Stimulated activated naive CD4-positive, alpha-beta T cell treated with Interleukin-2 at 50 U/mL for 16 hours (primary cell): Measurements from ENCODE around the gene ACAD8.
"Not testable (repeated sequence)": the region's sequence is repeated elsewhere in the genome, so short reads cannot be mapped to it uniquely, and the experiment has no call there.

Experiments used
- DNase-seq: peaks from one replicate; lab custom pipeline; 2025; lab: John Stamatoyannopoulos, UW

Gene ACAD8

GRCh38 chr11:134240592-134240991 is 12.8 kb upstream of the ACAD8 start:
- DNase-seq = no peak

- no peak for DNase-seq
Measured at GRCh38 chr11:134242376-134242775, 11.0 kb upstream of the ACAD8 start.

DNA sequence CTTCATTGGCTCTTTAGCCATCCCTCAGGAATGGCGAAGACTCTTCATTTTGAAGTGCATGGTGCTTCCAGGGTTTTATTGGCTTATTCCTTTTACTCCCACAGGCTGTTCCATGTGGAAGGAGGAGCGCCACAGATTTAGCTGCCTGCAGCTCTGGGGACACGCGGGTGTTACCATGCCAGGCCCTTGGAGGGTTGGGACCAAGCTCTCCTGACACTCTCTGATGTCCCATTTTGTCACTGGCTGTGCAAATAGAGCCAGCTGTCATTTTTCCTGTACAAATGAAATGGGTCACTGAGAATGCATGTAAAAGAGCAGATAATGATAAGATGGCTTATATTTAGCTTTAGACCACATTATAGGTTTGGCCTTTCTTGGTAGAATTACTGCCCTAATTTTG is 9.5 kb upstream of the ACAD8 start:
- no peak for DNase-seq

- no peak for DNase-seq
Measured at GRCh38 chr11:134244593-134244992, 8.8 kb upstream of the ACAD8 start.

- DNase-seq = no peak
Measured at GRCh38 chr11:134245434-134245833, 7.9 kb upstream of the ACAD8 start.

- no peak for DNase-seq
Measured at GRCh38 chr11:134246100-134246499, 7.3 kb upstream of the ACAD8 start.

- no peak for DNase-seq
Measured at GRCh38 chr11:134246678-134247077, 6.7 kb upstream of the ACAD8 start.

- DNase-seq = no peak
Measured at GRCh38 chr11:134248910-134249480, 4.4 kb upstream of the ACAD8 start.

DNA sequence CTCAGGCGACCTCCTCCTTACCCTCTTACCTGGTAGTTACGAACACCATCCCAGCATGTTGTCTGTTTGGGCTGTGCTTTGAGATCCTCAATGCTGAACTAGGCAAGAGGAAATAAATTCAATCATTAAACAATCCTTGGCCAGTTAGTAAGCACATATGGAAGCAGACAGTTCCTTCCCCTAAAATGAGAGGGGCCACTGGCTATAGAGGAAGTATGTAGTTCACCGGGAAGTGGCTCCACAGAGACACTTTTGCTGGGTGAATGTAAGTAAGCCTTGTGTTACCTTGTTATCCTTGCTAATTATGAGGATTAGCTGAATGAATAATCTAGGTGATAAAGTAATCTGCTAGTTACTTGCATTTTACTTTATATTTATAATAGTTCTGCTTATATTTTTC is 3.1 kb upstream of the ACAD8 start:
- no peak for DNase-seq

DNA sequence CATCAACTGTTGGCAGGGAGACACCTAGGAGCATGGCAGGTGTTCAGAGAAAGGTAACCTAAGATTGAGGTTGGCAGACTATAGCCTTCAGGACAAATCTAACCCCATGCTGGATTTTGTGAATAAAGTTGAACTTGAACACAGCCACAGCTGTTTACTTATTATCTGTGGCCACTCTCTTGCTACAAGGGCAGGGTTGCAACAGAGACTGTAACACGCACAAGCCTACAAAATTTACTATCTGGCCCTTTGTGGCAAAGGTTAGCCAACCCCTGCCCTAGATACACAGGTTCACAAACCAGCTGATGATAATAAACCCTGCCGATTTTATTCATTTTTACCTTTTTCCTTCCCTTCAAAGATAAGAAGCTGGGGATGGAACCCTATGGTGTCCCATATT is 2.7 kb upstream of the ACAD8 start:
- no peak for DNase-seq

DNA sequence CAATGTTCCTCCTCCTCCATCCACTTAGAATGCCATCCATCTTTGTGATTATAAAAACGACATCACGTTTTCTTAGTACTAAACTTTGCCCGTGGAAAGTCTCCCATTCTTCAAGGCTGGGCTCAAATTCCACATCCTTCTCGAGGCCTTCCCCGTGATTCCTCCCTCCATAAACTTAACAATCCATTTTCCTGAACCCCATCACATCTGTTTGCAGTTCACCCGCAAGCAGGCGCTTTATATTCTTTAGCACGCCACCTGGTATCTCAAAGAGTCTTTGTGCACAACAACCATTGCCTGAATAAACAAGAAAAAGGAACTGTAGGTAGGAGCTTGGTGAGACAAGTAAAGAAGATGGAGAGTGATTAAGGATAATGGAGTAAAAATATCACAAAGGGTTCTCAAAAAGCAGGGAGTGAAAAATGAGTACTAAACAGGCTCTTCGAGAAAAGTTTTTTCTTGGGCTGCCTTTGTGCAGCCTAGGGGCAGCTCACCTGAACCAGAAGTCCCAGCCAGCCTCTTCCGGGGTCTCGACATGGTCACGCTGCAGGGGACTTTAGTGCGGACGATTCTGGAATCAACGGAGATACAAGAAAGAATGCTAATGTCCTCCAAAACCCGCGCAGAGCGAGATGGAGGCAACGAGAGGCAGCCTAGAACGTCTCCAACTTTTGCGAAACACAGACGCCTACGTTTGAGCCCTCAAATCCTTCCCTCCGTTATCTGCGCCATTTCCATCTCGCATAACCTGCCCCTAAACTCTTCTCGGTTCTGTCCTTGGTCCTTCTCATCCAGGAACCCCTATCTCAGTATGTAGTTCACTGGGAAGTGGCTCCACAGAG is 801 bp upstream of the ACAD8 start:
- no peak for DNase-seq

DNA sequence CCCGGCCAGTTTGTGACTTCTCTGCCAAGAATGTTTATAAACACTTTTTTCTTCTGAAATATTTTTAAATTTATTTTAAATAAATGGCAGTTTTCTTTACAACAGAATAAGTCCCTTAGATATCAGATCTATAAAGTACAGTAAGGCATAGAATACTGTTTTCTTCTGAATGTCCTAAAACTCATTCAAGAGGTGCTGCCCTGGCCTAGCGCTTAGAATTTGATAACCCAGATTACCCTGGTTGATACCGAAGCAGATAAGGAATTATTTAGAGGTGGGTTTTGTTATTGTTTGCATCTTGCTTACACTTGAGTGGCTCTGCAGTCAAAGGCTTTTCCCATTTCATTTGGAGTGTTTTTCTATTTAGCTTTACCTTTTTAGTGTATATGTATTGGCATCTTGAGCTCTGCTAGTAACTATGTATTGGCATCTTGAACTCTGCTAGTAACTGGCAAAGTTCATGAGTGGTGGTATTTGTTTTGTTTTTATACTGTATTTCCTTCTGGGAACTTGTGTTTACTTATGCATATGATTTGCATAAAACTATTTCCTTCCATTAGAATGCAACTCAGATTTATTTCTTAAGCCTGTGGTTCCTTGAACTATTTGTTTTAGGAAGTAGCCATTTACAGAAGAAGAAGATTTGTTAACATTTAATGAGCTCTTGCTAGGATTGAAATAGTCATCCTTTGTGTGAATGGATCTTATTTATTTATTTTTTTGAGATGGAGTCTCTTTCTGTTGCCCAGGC is 1.2 kb downstream of the ACAD8 start:
- DNase-seq = no peak

GRCh38 chr11:134255184-134255561 is 1.8 kb downstream of the ACAD8 start:
- not testable (repeated sequence) for DNase-seq

DNA sequence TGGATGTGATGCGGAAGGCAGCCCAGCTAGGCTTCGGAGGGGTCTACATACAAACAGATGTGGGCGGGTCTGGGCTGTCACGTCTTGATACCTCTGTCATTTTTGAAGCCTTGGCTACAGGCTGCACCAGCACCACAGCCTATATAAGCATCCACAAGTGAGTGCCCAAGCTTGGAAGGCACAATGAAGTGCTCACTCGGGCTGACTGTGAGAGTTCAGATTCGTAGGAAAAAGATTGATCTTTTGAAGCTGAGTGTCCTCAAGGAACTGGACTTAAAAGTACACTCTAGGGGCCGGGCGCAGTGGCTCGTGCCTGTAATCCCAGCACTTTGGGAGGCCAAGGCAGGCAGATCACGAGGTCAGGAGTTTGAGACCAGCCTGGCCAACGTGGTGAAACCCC is 3.7 kb downstream of the ACAD8 start:
- DNase-seq = no peak

DNA sequence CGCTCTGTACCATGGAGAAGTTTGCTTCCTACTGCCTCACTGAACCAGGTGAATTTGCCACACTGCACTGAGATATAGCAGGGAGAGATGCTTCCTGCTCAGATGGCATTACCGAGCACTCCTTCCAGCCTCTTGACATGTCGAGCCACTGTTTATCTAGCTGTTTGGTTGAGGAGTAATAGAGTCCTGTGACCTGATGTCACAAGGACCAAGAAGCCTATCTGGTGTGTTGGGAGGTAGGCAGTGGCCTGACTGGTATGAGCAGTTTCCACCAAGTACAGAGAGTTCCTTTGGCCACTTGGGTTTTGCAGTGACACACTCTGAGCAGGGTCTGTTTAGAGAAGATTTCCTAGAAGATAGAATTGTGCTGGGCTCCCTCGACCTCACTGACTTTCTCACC is 5.2 kb downstream of the ACAD8 start:
- DNase-seq = no peak

GRCh38 chr11:134260503-134260902 is 7.1 kb downstream of the ACAD8 start:
- no peak for DNase-seq

DNA sequence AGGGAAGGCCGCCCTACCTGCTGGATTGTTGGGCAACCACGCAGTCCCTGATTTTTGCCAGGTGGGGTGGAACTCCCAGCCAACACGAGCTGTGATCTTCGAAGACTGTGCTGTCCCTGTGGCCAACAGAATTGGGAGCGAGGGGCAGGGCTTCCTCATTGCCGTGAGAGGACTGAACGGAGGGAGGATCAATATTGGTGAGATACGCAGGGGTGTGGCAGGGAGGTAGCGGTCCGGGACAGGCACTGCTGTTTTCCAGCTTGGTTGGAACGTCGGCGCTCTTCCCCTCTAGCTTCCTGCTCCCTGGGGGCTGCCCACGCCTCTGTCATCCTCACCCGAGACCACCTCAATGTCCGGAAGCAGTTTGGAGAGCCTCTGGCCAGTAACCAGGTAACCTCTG is 7.6 kb downstream of the ACAD8 start:
- no peak for DNase-seq

DNA sequence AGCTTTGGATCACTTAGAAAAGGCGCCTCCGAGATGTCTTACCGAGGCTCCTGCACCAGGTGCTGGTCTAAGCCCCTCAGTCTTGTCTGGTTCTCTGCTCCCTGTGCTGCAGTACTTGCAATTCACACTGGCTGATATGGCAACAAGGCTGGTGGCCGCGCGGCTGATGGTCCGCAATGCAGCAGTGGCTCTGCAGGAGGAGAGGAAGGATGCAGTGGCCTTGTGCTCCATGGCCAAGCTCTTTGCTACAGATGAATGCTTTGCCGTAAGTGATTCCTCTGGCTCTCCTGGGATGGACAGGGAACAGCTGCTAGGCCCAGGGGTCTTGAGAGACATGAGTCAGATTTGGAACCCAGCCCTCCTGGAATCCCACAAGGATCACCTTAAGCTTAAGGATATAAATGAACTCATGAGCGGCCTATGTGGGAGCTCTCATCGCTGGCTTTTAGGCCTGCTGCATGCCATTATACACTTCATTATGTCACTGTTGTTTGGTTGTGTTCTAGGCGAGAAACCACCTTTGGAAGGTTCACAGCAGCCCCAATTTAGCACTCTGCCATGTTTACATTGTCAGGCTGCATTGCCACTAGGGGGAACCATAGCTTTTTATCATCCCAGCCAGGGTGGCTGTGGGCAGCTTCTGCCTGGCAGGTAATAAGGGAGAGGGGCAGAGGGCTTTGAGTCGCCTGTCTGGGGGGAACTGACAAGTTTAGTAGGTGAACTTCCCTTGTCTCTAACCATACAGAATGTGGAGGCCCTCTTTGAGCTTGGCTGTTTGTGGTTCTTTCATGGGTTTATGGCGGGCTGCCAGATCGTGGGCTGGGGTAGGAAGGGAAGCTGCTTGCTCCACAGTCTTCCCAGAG is 8.5 kb downstream of the ACAD8 start:
- no peak for DNase-seq

DNA sequence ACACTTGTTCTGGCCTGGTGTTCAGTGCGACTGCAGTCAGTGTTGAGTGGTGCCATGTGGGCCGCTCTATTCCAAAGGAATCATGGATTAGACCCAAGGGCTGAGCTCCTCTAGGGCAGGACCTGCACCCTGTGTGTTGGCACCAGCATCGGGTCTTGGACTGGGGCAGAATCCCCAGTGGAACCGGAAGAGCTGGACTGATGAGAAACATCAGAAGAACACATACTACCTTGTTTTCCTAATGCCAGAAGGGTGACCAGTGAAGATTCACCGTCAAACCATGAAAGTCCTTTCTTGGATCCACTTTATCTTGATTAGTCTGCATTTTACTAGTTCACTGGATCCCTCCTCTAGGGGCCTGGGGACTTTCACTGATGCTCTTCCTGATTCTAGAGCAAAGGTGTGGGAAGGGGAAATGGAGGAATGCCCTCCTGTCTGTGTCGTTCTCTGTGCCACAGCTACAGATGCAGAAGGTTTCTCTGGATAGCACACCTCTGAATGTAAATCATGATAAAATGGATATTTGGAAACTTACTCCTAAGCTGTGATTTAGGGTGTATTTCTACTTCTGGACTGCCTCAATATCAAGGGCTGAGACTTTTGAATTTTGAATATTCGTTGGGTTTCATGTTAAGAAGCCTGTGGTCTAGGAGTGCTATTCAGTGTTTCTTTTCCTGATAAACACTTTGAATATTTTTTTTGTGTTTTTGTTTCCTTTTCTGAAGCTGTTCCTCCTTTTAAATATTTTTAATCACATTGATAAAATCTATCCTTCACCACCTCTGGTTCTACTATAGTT is 11.8 kb downstream of the ACAD8 start:
- no peak for DNase-seq

DNA sequence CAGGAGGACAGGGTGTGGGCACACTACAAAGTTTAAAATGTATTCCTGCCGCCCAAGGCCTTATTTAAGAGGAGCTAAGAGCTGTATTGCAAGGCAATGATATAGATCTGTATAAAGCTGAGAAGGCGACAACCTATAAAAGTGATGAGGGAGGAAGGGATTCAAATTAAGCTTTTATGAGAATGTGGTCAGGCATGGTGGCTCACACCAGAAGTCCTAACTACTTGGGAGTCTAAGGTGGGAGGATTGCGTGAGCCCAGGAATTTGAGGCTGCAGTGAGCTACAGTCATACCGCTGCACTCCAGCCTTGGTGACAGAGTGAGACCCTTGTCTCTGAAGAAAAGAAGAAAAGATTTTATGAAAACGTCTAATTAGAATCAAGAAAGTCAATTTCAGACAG is 13.1 kb downstream of the ACAD8 start:
- no peak for DNase-seq

GRCh38 chr11:134266841-134267251 is 13.5 kb downstream of the ACAD8 start:
- no peak for DNase-seq
